Left lung (tissue), 10 donors: ENCODE results near the gene DLG2. TPM values are rescaled to one million over a fixed set of nuclear protein-coding genes. Genes with fewer than 3 reads are reported as not detected.

Experiments used
- ATAC-seq: fragments of 200-7000 bp; cut with Tn5 transposase; one replicate; pipeline ENCODE4 v1.9.1; 2020; ENCODE audit warnings: moderate library complexity
- DNase-seq, 4 donors: peaks; one replicate each; pipeline ENCODE4 v3.0.0-alpha.2; 2013 to 2020
- H3K27ac ChIP-seq, 2 donors: fragments of 200-600 bp; sonication (generic) in 1 of 2; one replicate each; pipeline versions ENCODE4 v1.5.0 to v1.8.0; 2020 to 2021
- H3K27me3 ChIP-seq, 2 donors: fragments of 200-600 bp; sonication (generic) in 1 of 2; one replicate each; pipeline versions ENCODE4 v1.5.0 to v1.8.0; 2020 to 2021
- H3K36me3 ChIP-seq, 2 donors: fragments of 200-600 bp; sonication (generic) in 1 of 2; one replicate each; pipeline versions ENCODE4 v1.5.0 to v1.8.0; 2020 to 2021
- H3K4me1 ChIP-seq, 2 donors: fragments of 200-600 bp; one replicate each; pipeline ENCODE4 v1.8.0; 2021
- H3K4me3 ChIP-seq, 2 donors: fragments of 200-600 bp; sonication (generic) in 1 of 2; one replicate each; pipeline versions ENCODE4 v1.5.0 to v1.8.0; 2020 to 2021; ENCODE audit warnings: mild to moderate bottlenecking in 1 of 2
- H3K9me3 ChIP-seq, 2 donors: fragments of 200-600 bp; sonication (generic) in 1 of 2; one replicate each; pipeline versions ENCODE4 v1.5.0 to v1.8.0; 2020 to 2021
- CTCF ChIP-seq, 2 donors: fragments of 200-600 bp; sonication (generic) in 1 of 2; IDR thresholded peaks; one replicate each; pipeline versions ENCODE4 v1.5.0 to v1.8.0; 2021; ENCODE audit warnings: antibody characterized with exemption in 2 of 2
- intact Hi-C, 2 donors: fragments of 100-400 bp; cut with DNase I; formaldehyde crosslinking; loops; one replicate each; pipeline versions ENCODE4 v1.11.2 to v1.14.2; 2022
- polyA plus RNA-seq, 6 donors: library from polyadenylated mRNA; unstranded; fragments of 120-200 nt; gene quantifications; one replicate each; pipeline ENCODE4 v1.2.1, GENCODE V29; 2013; ENCODE audit not compliant: insufficient read length in 6 of 6
- total RNA-seq, 2 donors: library from RNA; stranded (reverse); fragmentation: NEBNext Ultra II Directional; extraction: Animal tissue kit (Norgen Biotek cat#: 25700); gene quantifications; one replicate each; pipeline ENCODE4 v1.2.1, GENCODE V29; 2021
- donor health status: DM: no; HTN: yes; CAD: no.
- donor health status: DM: no; HTN: no; CAD: no.

DLG2 gene
- total and polyA plus RNA-seq, 8 donors = 4.5 to 15.0 (median 8.6) TPM

GRCh38 chr11:85558411-85558810 lies 68.7 kb downstream of the DLG2 start:
- ATAC-seq (no peak), DNase-seq (no peak)
- Histone ChIP-seq H3K9me3 (peaks cover 0 to 2% of the 10 kb centered on the region in 2 donors), H3K27me3 (no peaks in the 10 kb centered on the region), H3K36me3 (no peaks in the 10 kb centered on the region), H3K4me1 (no peaks in the 10 kb centered on the region), H3K4me3 (no peak overlapping the region), H3K27ac (no peak overlapping the region)
- TF ChIP-seq CTCF (IDR thresholded peaks at IDR 0.05) = no peak
- intact Hi-C loops = no loop called here

- intact Hi-C loops = no loop called here
- no peak for TF ChIP-seq CTCF (IDR thresholded peaks at IDR 0.05)
- H3K9me3 ChIP-seq = no peaks in the 10 kb centered on the region
- H3K4me1 ChIP-seq = no peaks in the 10 kb centered on the region
- no peak overlapping the region for H3K27ac ChIP-seq
- DNase-seq (no peak), ATAC-seq (no peak)
- no peak overlapping the region for H3K4me3 ChIP-seq
- no peaks in the 10 kb centered on the region for H3K27me3 ChIP-seq
- H3K36me3 ChIP-seq = no peaks in the 10 kb centered on the region
Measured at GRCh38 chr11:85551881-85552280, 75.3 kb downstream of the DLG2 start.

- ATAC-seq (no peak), DNase-seq (no peak)
- Histone ChIP-seq H3K27me3 (no peaks in the 10 kb centered on the region), H3K9me3 (peaks cover 0 to 3% of the 10 kb centered on the region in 2 donors), H3K4me3 (no peak overlapping the region), H3K27ac (no peak overlapping the region), H3K36me3 (no peaks in the 10 kb centered on the region), H3K4me1 (no peaks in the 10 kb centered on the region)
- no peak for TF ChIP-seq CTCF (IDR thresholded peaks at IDR 0.05)
- intact Hi-C loops = no loop called here
Measured at GRCh38 chr11:85541683-85542082, 85.5 kb downstream of the DLG2 start.

- peaks cover 0 to 4% of the 10 kb centered on the region in 2 donors for H3K36me3 ChIP-seq
- intact Hi-C loops = no loop called here
- DNase-seq (peak in 1 of 4 donors; percentile 2), ATAC-seq (no peak)
- H3K4me1 ChIP-seq = no peaks in the 10 kb centered on the region
- H3K9me3 ChIP-seq = peaks cover 0 to 11% of the 10 kb centered on the region in 2 donors
- TF ChIP-seq CTCF (IDR thresholded peaks at IDR 0.05) = no peak
- no peak overlapping the region for H3K4me3 ChIP-seq
- H3K27me3 ChIP-seq = no peaks in the 10 kb centered on the region
- no peak overlapping the region for H3K27ac ChIP-seq
Measured at GRCh38 chr11:85540635-85541205, 86.4 kb downstream of the DLG2 start.

- no peak for DNase-seq
- Histone ChIP-seq H3K9me3 (peaks cover 0 to 17% of the 10 kb centered on the region in 2 donors), H3K27me3 (no peaks in the 10 kb centered on the region), H3K4me1 (no peaks in the 10 kb centered on the region), H3K36me3 (peaks cover 0 to 4% of the 10 kb centered on the region in 2 donors), H3K4me3 (no peak overlapping the region), H3K27ac (no peak overlapping the region)
- ATAC-seq = no peak
- intact Hi-C loops = no loop called here
- no peak for TF ChIP-seq CTCF (IDR thresholded peaks at IDR 0.05)
Measured at GRCh38 chr11:85540181-85540580, 87.0 kb downstream of the DLG2 start.
